A549 (cell line): Measurements from ENCODE around the gene NKIRAS2. TPM values are rescaled to one million over a fixed set of nuclear protein-coding genes. Genes with fewer than 3 reads are reported as not detected.

Experiments
- ATAC-seq, 2 experiments: fragments of 200-7000 bp in 1 of 2; fragments of >200 bp in 1 of 2; cut with Nextera tagmentation in 1 of 2; cut with Tn5 transposase in 1 of 2; 3 replicates each; pipeline versions ENCODE4 v1.8.0 to v1.9.1; 2018 to 2020; ENCODE audit warnings: mild to moderate bottlenecking in 1 of 2, moderate library complexity in 1 of 2
- CTCF ChIA-PET: fragments of 300-600 bp; sonication (Branson Sonifier 250); formaldehyde crosslinking; extraction: SDS; loops from one replicate; lab custom pipeline; 2021; ENCODE audit warnings: antibody characterized with exemption, inconsistent platforms; lab: Yijun Ruan, JAX
- POLR2A ChIA-PET: fragments of 350-600 bp; formaldehyde crosslinking; extraction: SDS; loops from one replicate; lab custom pipeline; 2021; ENCODE audit warnings: antibody characterized with exemption, inconsistent platforms; lab: Yijun Ruan, JAX
- DNase-seq, 2 experiments: peaks; one replicate each; pipeline versions ENCODE4 v3.0.0 to v3.0.0-alpha.2; 2011 to 2016; ENCODE audit warnings: low read depth in 1 of 2, low spot score in 1 of 2
- FAIRE-seq: peaks from 2 replicates; lab custom pipeline; 2011; peaks lifted over from hg19 to GRCh38; lab: Jason Lieb, UNC
- H3K27ac ChIP-seq, 2 experiments: fragments of >200 bp; sonication (Bioruptor Twin); formaldehyde crosslinking; 3 replicates each; pipeline ENCODE4 v1.5.1; 2016 to 2017
- H3K4me1 ChIP-seq: fragments of >200 bp; sonication (Bioruptor Twin); formaldehyde crosslinking; 3 replicates; pipeline ENCODE4 v1.6.1; 2016
- H3K4me2 ChIP-seq: fragments of >200 bp; sonication (Bioruptor Twin); formaldehyde crosslinking; 3 replicates; pipeline ENCODE4 v1.6.1; 2016
- H3K4me3 ChIP-seq: fragments of >200 bp; sonication (Bioruptor Twin); formaldehyde crosslinking; 3 replicates; pipeline ENCODE4 v1.5.1; 2016
- H3K9me3 ChIP-seq: fragments of >200 bp; sonication (Bioruptor Twin); formaldehyde crosslinking; 3 replicates; pipeline ENCODE4 v1.6.1; 2016
- CEBPB ChIP-seq, 2 experiments: fragments of >200 bp in 1 of 2; sonication (Bioruptor Twin) in 1 of 2; formaldehyde crosslinking in 1 of 2; IDR thresholded peaks; 2 replicates each; pipeline ENCODE4 v1.6.1; 2012 to 2016
- EP300 ChIP-seq, 2 experiments: fragments of >200 bp; sonication (Bioruptor Twin); formaldehyde crosslinking; IDR thresholded peaks; 2 replicates in 1 of 2; 3 replicates in 1 of 2; pipeline ENCODE4 v1.6.1; 2016 to 2017
- HDAC2 ChIP-seq: fragments of 200-600 bp; sonication (generic); IDR thresholded peaks from 2 replicates; pipeline ENCODE4 v1.6.1; 2016
- HMGXB4 ChIP-seq: fragments of 250-450 bp; sonication (Bioruptor Pico); IDR thresholded peaks from 2 replicates; pipeline ENCODE4 v1.5.0; 2021; ENCODE audit warnings: mild to moderate bottlenecking, moderate library complexity, borderline replicate concordance
- HOXB13 ChIP-seq: fragments of 250-450 bp; sonication (Bioruptor Pico); IDR thresholded peaks from 2 replicates; pipeline ENCODE4 v1.5.0; 2020; ENCODE audit warnings: low read depth, mild to moderate bottlenecking, moderate library complexity
- HOXB5 ChIP-seq: fragments of 250-450 bp; sonication (Bioruptor Pico); IDR thresholded peaks from 2 replicates; pipeline ENCODE4 v1.5.0; 2020; ENCODE audit warnings: mild to moderate bottlenecking, moderate library complexity
- JUN ChIP-seq, 2 experiments: fragments of >200 bp; sonication (Bioruptor Twin); formaldehyde crosslinking; IDR thresholded peaks; 2 replicates in 1 of 2; 3 replicates in 1 of 2; pipeline ENCODE4 v1.6.1; 2016 to 2017
- JUNB ChIP-seq: fragments of >200 bp; sonication (Bioruptor Twin); formaldehyde crosslinking; IDR thresholded peaks from 2 replicates; pipeline ENCODE4 v1.6.1; 2016
- KDM1A ChIP-seq: fragments of 200-600 bp; sonication (generic); IDR thresholded peaks from 2 replicates; pipeline ENCODE4 v1.6.1; 2016; ENCODE audit warnings: low read depth, mild to moderate bottlenecking
- MAFK ChIP-seq: fragments of 450-650 bp; IDR thresholded peaks from 2 replicates; pipeline ENCODE4 v1.6.1; 2014; ENCODE audit not compliant: partially characterized antibody
- MYC ChIP-seq: IDR thresholded peaks from 2 replicates; pipeline ENCODE4 v1.6.1; 2012; ENCODE audit warnings: mild to moderate bottlenecking, inconsistent platforms, low read length, improper control_type of control experiment, borderline replicate concordance
- REST ChIP-seq: fragments of 200-600 bp; sonication (generic); IDR thresholded peaks from 2 replicates; pipeline ENCODE4 v1.6.1; 2016; ENCODE audit warnings: antibody characterized with exemption, mild to moderate bottlenecking, moderate library complexity
- RFX5 ChIP-seq: fragments of 450-650 bp; IDR thresholded peaks from 2 replicates; pipeline ENCODE4 v1.7.1; 2014; ENCODE audit warnings: antibody characterized with exemption, mild to moderate bottlenecking, moderate library complexity
- RNF2 ChIP-seq: fragments of 200-600 bp; sonication (generic); IDR thresholded peaks from 2 replicates; pipeline ENCODE4 v1.6.1; 2016; ENCODE audit warnings: low read depth, mild to moderate bottlenecking, antibody characterized with exemption, moderate library complexity, borderline replicate concordance
- SREBF2 ChIP-seq: fragments of 450-650 bp; IDR thresholded peaks from 2 replicates; pipeline ENCODE4 v1.6.1; 2014; ENCODE audit warnings: mild to moderate bottlenecking, moderate library complexity
- WGBS: methylation state at CpG from one replicate; pipeline ENCODE4 v1.1.6; 2017; ENCODE audit errors: missing lambda C conversion rate; 5-methylcytosine and 5-hydroxymethylcytosine counted together
- polyA plus RNA-seq, 4 experiments: library from polyadenylated mRNA; depleted of rRNA in 3 of 4; stranded (reverse); fragments of >200 nt; fragmentation: RNase III in 1 of 4; extraction: RNeasy Plus Mini Kit Qiagen cat#74134 plus additional on column Dnase treatment in 1 of 4; gene quantifications; 2 replicates in 3 of 4; 3 replicates in 1 of 4; pipeline ENCODE4 v1.2.3, GENCODE V29; 2011 to 2017
- TF ChIP-seq, protein P1 (sequence below): IDR thresholded peaks from 2 replicates; pipeline ENCODE4 v1.6.1; 2012

NKIRAS2 gene
- polyA plus RNA-seq, 2 of the 4 experiments (the other 2 are of a cell fraction), result 48.0 to 52.2 TPM

GRCh38 chr17:41989702-41990419, 30.0 kb upstream of the NKIRAS2 start:
- DNase-seq (no peak), FAIRE-seq (no peak), ATAC-seq (peak in 1 of 2 experiments; percentile 62; a peak in 3 of 6 replicates)
- Histone ChIP-seq H3K4me2 (peak overlapping the region; percentile 49), H3K4me1 (peaks cover 33% of the 10 kb centered on the region), H3K9me3 (no peaks in the 10 kb centered on the region), H3K4me3 (no peak overlapping the region), H3K27ac (peak overlapping the region; percentile 1 to 12; a peak in 1 of 6 replicates)
- ChIA-PET POLR2A (no interaction called here), CTCF (interaction anchor here (0.9 to 2.2 kb wide), 3 partner anchors 12 to 31 kb away, joined by 3 to 7 read pairs (median 5); partner anchors contain the start of gene NKIRAS2)
- TF ChIP-seq CEBPB (IDR thresholded peaks at IDR 0.05) (0 out of 4 replicates have a peak, but pooled peaks of 1 of the 2 experiments have one; percentile 19), JUNB (no peak)
- 69% methylated on average over 5 of the region's 5 CpGs for WGBS

GRCh38 chr17:41992576-41992975, 27.3 kb upstream of the NKIRAS2 start:
- CTCF ChIA-PET, result interaction anchor here (1.4 to 1.8 kb wide), 3 partner anchors 19 to 33 kb away, joined by 4 to 7 read pairs (median 6); no protein-coding TSS in a partner anchor
- Histone ChIP-seq H3K4me2 (no peak overlapping the region), H3K9me3 (no peaks in the 10 kb centered on the region), H3K4me3 (no peak overlapping the region), H3K27ac (no peak overlapping the region), H3K4me1 (peaks cover 33% of the 10 kb centered on the region)
- 88% methylated on average over 3 of the region's 3 CpGs for WGBS
- FAIRE-seq, result no peak
- DNase-seq, result no peak
- POLR2A ChIA-PET, result interaction anchor here (0.6 kb wide), 1 partner anchor 15 kb away, joined by 9 read pairs; no protein-coding TSS in a partner anchor
- TF ChIP-seq HMGXB4 (CRISPR knock-in tag), result no peak
- no peak for TF ChIP-seq RFX5
- no peak for TF ChIP-seq KDM1A
- TF ChIP-seq HOXB5 (CRISPR knock-in tag), result no peak
- no peak for TF ChIP-seq MYC
- TF ChIP-seq, protein P1, sequence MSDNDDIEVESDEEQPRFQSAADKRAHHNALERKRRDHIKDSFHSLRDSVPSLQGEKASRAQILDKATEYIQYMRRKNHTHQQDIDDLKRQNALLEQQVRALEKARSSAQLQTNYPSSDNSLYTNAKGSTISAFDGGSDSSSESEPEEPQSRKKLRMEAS, result no peak
- ATAC-seq, result no peak

DNA sequence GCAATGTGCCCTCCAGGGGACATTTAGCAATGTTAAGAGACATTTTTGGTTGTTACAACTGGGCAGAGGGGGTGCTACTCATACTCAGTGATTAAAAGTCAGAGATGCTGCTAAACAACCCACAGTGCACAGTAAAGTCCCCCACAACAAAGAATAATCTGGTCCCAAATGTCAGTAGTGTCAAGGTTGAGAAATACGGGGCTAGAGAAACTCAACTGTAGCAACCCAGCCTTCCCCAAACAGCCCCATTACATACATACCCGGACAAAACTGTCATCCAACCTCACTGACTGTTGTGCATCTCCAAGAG, 23.1 kb upstream of the NKIRAS2 start:
- H3K4me2 ChIP-seq, result no peak overlapping the region
- CTCF ChIA-PET, result interaction anchor here (0.8 to 2.0 kb wide), 6 partner anchors 8 to 195 kb away, joined by 3 to 8 read pairs (median 5); partner anchors contain the start of genes DNAJC7 and NKIRAS2
- POLR2A ChIA-PET, result interaction anchor here (1.4 kb wide), 1 partner anchor 20 kb away, joined by 5 read pairs; the partner anchor contains the start of gene DNAJC7
- no peak for TF ChIP-seq HDAC2
- no peak for TF ChIP-seq HOXB5 (CRISPR knock-in tag)
- TF ChIP-seq HMGXB4 (CRISPR knock-in tag), result no peak
- TF ChIP-seq JUN (IDR thresholded peaks at IDR 0.05), result no peak
- TF ChIP-seq MAFK, result no peak
- TF ChIP-seq HOXB13 (CRISPR knock-in tag), result no peak
- no peak for TF ChIP-seq EP300 (IDR thresholded peaks at IDR 0.05)
- TF ChIP-seq SREBF2, result no peak
- no peak for TF ChIP-seq RNF2
- TF ChIP-seq REST, result no peak
- TF ChIP-seq, all 56 proteins: peak for 0
- no peaks in the 10 kb centered on the region for H3K9me3 ChIP-seq
- FAIRE-seq (no peak), DNase-seq (no peak), ATAC-seq (no peak)
- H3K27ac ChIP-seq, result no peak overlapping the region
- H3K4me3 ChIP-seq, result no peak overlapping the region
- H3K4me1 ChIP-seq, result peaks cover 4% of the 10 kb centered on the region
- WGBS, result 90% methylated on average over 2 of the region's 2 CpGs
